ENCODE results near the gene LEO1. TPM values are rescaled to one million over a fixed set of nuclear protein-coding genes. Genes with fewer than 3 reads are reported as not detected.

LEO1 gene
- total RNA-seq (10 to 100 TPM; 20.2 to 20.9 TPM), polyA plus RNA-seq (10 to 100 TPM; 15.0 to 26.5 (median 19.6) TPM), total RNA-seq (24.8 to 68.2 (median 33.6) reads per million in 6 experiments)

DNA sequence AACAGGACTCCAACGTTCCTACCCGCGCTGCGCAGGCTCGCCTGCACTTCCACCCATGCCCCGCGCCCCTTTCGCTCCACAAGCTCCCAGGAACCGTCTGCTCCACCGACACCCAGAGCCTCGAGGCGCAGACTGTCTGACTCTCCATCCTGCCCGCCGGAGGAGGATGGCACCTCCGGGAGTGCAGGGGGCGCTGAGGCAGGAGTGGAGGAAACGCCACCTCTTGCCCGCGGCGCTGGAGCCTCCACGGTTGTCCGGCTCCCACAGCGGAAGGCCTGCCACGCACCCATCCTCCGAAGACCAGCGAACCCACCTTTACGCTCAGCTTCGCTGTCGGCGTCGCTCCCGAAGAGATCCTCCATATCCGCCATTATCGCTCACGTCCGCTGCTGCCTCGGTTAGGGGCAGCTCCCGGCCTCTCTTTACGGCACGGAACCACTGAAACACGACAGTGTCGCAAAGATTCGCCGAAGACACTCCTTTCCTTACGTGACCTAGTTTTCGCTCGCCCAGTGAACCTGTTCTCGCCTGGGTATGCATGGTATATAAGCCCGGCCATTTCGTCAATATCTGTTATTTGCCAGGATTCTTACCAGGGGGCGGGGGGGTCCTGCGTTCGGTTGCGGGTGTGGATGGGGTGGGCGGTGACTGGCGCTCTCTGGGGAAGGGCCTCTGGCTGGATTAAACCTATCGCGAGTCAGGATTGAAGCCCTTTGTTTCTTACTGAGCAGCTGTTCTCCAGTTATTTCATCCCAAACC is at the start of gene LEO1:
TSS of gene LEO1 (minus strand) at position 404 of the 759 bp plus-strand sequence. CDS start at position 371, 33 bp downstream.
- Mint-ChIP-seq H3K4me1 (peaks cover 10 to 33% (median 22%) of the 10 kb centered on the region in 4 donors), H3K9me3 (peaks cover 0 to 20% (median 10%) of the 10 kb centered on the region in 9 donors), H3K36me3 (peaks cover 10 to 12% (median 11%) of the 10 kb centered on the region in 3 donors), H3K27me3 (peaks cover 0 to 3% (median 0%) of the 10 kb centered on the region in 5 donors), H3K27ac (peak within 1 kb of the TSS; percentile 94 to 100 (median 98)), H3K4me3 (peak within 1 kb of the TSS; percentile 91 to 100 (median 98))
- POLR2A ChIA-PET: interaction anchor here (0.6 to 2.9 kb wide), 13 partner anchors 9 to 234 kb away, joined by 3 to 26 read pairs (median 3); partner anchors contain the start of genes LYSMD2 and MAPK6
- ATAC-seq (peak; percentile 87), DNase-seq (peak; percentile 67 to 95 (median 90))

GRCh38 chr15:52021128-52021671 is 49.6 kb upstream of the LEO1 start:
- ATAC-seq (peak in 1 of 2 donors; percentile 31), DNase-seq (peak in 9 of 10 donors; percentile 10 to 70 (median 40))
- peaks cover 13 to 48% (median 39%) of the 10 kb centered on the region in 4 donors for H3K4me1 Mint-ChIP-seq
- H3K27ac Mint-ChIP-seq: peak overlapping the region in 8 of 10 donors; percentile 2 to 96 (median 70)
- POLR2A ChIA-PET: interaction anchor here (1.0 to 2.7 kb wide), 6 partner anchors 8 to 93 kb away, joined by 3 to 22 read pairs (median 6); partner anchors contain the start of gene LEO1
- H3K4me3 Mint-ChIP-seq: peak overlapping the region; percentile 70 to 99 (median 94)
- no peaks in the 10 kb centered on the region for H3K27me3 Mint-ChIP-seq
- no peaks in the 10 kb centered on the region for H3K9me3 Mint-ChIP-seq
- no peaks in the 10 kb centered on the region for H3K36me3 Mint-ChIP-seq

DNA sequence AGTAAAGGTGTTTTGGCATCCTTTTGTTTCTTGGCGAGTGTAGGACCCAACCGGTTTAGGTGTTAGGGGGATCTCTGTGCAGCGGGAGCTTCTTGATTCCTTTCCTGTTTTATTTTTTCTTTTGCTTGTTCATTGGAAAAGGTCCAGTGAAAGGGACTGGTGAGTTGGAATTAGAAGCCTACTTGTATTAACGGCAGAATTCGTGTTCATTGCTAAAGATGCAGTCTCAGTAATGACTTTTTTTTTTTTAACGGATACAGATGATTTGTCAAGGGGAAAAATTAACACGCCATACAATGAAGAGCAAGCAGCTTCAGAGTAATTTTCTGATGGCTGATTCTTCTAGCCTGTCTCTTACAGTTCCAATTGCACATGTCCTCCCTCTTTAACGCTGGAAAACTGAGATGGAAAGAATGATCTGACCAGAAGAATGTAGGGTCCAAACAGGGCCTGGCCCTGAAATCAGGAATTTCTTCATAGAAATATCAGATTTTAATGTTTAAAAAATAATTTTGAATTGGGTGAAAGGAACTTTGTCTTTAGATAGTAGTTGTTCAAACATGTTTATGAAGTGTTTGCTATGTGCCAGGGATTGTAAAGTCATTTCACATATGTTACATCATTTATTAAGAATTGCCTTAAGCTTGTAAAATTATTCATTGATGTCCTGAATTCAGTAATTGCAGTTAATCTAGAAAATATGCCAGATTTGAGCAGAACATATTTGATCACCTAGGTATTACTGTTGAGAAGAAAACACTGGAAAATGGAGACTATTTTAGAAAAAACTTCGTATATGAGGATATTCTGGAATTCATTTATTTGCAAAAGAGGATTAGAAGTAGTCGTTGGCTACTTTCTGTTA is 48.9 kb upstream of the LEO1 start:
- no peaks in the 10 kb centered on the region for H3K9me3 Mint-ChIP-seq
- POLR2A ChIA-PET: interaction anchor here (0.6 to 2.7 kb wide), 13 partner anchors 9 to 208 kb away, joined by 3 to 22 read pairs (median 6); partner anchors contain the start of gene LEO1
- DNase-seq: peak in 3 of 10 donors; percentile 6 to 41 (median 38)
- H3K36me3 Mint-ChIP-seq: no peaks in the 10 kb centered on the region
- peak overlapping the region; percentile 87 to 97 (median 94) for H3K27ac Mint-ChIP-seq
- no peak for ATAC-seq
- peak overlapping the region; percentile 84 to 99 (median 94) for H3K4me3 Mint-ChIP-seq
- H3K27me3 Mint-ChIP-seq: no peaks in the 10 kb centered on the region
- peaks cover 11 to 43% (median 36%) of the 10 kb centered on the region in 4 donors for H3K4me1 Mint-ChIP-seq

DNA sequence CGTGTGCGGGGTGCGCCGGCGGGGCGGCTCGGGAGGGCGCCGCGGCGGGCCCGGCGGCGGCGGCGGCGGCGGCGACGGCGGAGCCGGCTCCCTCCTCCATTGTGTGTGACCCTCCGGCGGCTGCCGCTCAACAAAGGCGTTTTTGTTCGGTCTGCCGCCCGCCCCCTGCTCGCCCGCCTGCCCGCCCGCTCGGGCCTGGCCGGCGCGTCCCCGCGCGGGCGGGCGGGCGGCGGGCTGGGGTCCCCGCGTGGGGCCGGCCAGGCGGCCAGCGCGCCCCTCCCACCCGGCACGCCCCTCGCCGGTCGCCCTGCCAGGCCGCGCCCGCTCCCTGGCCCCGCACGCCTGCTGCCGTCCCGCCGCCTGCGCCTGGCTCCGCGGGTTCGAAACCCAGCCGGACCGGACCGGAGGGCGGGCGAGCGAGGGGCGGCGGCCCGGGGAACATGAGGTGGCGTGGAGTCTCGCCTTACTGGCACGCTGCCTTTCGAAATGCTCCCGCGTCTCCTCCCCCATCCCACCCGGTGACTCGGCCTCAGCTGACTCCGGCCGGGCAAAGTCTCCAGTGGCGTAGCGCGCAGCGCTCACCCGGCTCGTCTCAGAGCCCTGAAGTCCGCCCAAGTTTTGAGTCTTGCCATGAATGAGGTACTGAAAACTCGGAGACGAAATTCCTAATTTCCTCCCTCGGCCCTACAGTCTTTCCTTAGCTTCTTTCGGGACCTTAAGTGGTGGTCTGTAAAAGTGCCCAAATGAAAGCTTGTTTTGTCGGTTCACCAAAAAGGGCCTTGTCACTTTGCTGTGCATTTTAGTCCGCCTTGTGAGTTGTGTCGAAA is 48.0 kb upstream of the LEO1 start:
- peak; percentile 25 to 77 (median 48) for DNase-seq
- peaks cover 11 to 43% (median 36%) of the 10 kb centered on the region in 4 donors for H3K4me1 Mint-ChIP-seq
- peak overlapping the region; percentile 93 to 99 (median 96) for H3K4me3 Mint-ChIP-seq
- POLR2A ChIA-PET: interaction anchor here (0.6 to 2.7 kb wide), 14 partner anchors 10 to 209 kb away, joined by 3 to 22 read pairs (median 5); partner anchors contain the start of gene LEO1
- no peaks in the 10 kb centered on the region for H3K27me3 Mint-ChIP-seq
- no peaks in the 10 kb centered on the region for H3K9me3 Mint-ChIP-seq
- peak overlapping the region; percentile 92 to 99 (median 98) for H3K27ac Mint-ChIP-seq
- no peaks in the 10 kb centered on the region for H3K36me3 Mint-ChIP-seq
- peak; percentile 64 to 68 for ATAC-seq

- peak within 1 kb of the TSS; percentile 92 to 99 (median 98) for H3K27ac Mint-ChIP-seq
- POLR2A ChIA-PET: interaction anchor here (0.9 to 1.4 kb wide), 3 partner anchors 13 to 60 kb away, joined by 3 read pairs; partner anchors contain the start of gene LEO1
- H3K4me1 Mint-ChIP-seq: peaks cover 12 to 42% (median 35%) of the 10 kb centered on the region in 4 donors
- H3K9me3 Mint-ChIP-seq: no peaks in the 10 kb centered on the region
- peak; percentile 83 to 88 for ATAC-seq
- no peaks in the 10 kb centered on the region for H3K36me3 Mint-ChIP-seq
- H3K27me3 Mint-ChIP-seq: no peaks in the 10 kb centered on the region
- H3K4me3 Mint-ChIP-seq: peak within 1 kb of the TSS; percentile 93 to 99 (median 96)
- DNase-seq: peak; percentile 90 to 97 (median 92)
These were observed 47.3 kb upstream of the LEO1 start, which contains the start of gene MAPK6 for GRCh38 chr15:52018693-52019393. Gene MAPK6, plus strand, starts transcription at chr15:52019219. Its CDS starts 27,242 bp downstream, at chr15:52046461.

- Mint-ChIP-seq H3K27ac (peak overlapping the region; percentile 48 to 99 (median 98)), H3K4me1 (peaks cover 13 to 42% (median 32%) of the 10 kb centered on the region in 4 donors), H3K27me3 (no peaks in the 10 kb centered on the region), H3K36me3 (no peaks in the 10 kb centered on the region), H3K9me3 (no peaks in the 10 kb centered on the region), H3K4me3 (peak overlapping the region; percentile 89 to 99 (median 96))
- POLR2A ChIA-PET: interaction anchor here (0.9 to 1.4 kb wide), 2 partner anchors 12 to 61 kb away, joined by 3 read pairs; no protein-coding TSS in a partner anchor
- DNase-seq: no peak
- ATAC-seq: no peak
These were observed 46.7 kb upstream of the LEO1 start for GRCh38 chr15:52018244-52018643.

GRCh38 chr15:52016316-52016715 is 44.7 kb upstream of the LEO1 start:
- no peaks in the 10 kb centered on the region for H3K36me3 Mint-ChIP-seq
- ATAC-seq: no peak
- POLR2A ChIA-PET: no interaction called here
- no peaks in the 10 kb centered on the region for H3K9me3 Mint-ChIP-seq
- H3K27me3 Mint-ChIP-seq: no peaks in the 10 kb centered on the region
- H3K27ac Mint-ChIP-seq: no peak overlapping the region
- peaks cover 10 to 32% (median 21%) of the 10 kb centered on the region in 4 donors for H3K4me1 Mint-ChIP-seq
- no peak overlapping the region for H3K4me3 Mint-ChIP-seq
- no peak for DNase-seq

GRCh38 chr15:52014616-52015015 is 43.0 kb upstream of the LEO1 start:
- DNase-seq (no peak), ATAC-seq (no peak)
- Mint-ChIP-seq H3K4me3 (no peak overlapping the region), H3K9me3 (no peaks in the 10 kb centered on the region), H3K27ac (no peak overlapping the region), H3K4me1 (peaks cover 5 to 16% (median 8%) of the 10 kb centered on the region in 4 donors), H3K36me3 (no peaks in the 10 kb centered on the region), H3K27me3 (no peaks in the 10 kb centered on the region)
- POLR2A ChIA-PET: no interaction called here

DNA sequence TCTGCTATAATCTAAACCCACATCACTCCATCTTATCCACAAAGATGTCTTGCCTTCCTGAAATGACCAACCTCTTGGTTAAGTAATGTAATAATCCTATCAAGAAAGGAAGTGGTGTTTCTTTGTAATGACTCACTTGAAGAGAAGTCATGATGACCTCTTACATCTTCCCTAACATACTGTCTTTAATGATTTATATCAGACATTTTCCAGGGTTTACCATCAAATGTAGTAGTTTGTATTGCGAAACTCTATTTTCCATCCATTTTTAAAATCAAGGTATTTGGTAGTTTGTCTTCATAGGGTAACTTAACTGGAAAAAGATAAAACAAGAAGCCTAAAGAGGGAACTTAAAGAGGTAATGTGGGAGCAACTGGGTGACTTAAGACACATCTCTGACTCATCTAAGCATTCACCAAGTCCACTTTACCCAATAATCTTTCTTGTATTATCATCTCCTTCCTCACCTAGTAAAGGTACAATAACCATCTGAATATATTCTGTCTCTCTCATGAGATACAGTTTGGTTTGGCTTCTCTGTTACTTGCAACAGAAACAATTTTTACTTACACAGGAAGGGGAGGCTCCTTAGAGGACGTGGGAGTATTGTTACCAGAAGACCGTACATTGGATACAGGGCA is 41.7 kb upstream of the LEO1 start:
- H3K36me3 Mint-ChIP-seq: no peaks in the 10 kb centered on the region
- H3K4me1 Mint-ChIP-seq: peaks cover 5 to 19% (median 10%) of the 10 kb centered on the region in 4 donors
- H3K4me3 Mint-ChIP-seq: no peak overlapping the region
- ATAC-seq (no peak), DNase-seq (no peak)
- H3K27ac Mint-ChIP-seq: no peak overlapping the region
- POLR2A ChIA-PET: no interaction called here
- H3K9me3 Mint-ChIP-seq: no peaks in the 10 kb centered on the region
- no peaks in the 10 kb centered on the region for H3K27me3 Mint-ChIP-seq

DNA sequence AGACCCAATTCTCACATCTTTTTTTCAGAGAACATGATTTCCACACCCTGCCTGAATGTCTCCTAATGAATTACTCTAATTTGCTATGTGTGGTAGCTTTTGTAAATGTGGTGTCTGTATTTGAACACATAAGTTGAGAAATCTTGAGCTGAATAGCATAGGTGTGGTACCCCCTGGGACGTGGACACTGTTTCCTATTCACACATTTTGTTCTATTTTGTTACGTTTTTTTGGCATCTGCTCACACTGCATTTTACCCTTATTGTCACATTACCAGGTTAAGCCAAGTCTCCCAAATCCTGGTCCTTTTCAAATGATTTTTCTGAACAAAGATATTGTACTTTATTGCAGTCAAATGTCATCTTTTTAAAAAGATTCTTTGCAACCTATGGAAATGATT is 40.6 kb upstream of the LEO1 start:
- POLR2A ChIA-PET: no interaction called here
- H3K27me3 Mint-ChIP-seq: no peaks in the 10 kb centered on the region

More for the DNA sequence above, 40.6 kb upstream of the LEO1 start:
- DNase-seq (no peak), ATAC-seq (no peak)
- Mint-ChIP-seq H3K4me1 (peaks cover 7 to 21% (median 12%) of the 10 kb centered on the region in 4 donors), H3K27ac (peak overlapping the region in 1 of 10 donors; percentile 31), H3K4me3 (no peak overlapping the region), H3K9me3 (no peaks in the 10 kb centered on the region), H3K36me3 (no peaks in the 10 kb centered on the region)
